B cell (primary cell): ENCODE results near the gene C21orf58.

Experiments used
- EZH2 ChIP-seq: IDR thresholded peaks from 2 replicates; pipeline ENCODE4 v1.6.1; 2012; ENCODE audit warnings: borderline replicate concordance, low read depth, mild to moderate bottlenecking, moderate library complexity, low read length; ENCODE audit not compliant: insufficient read depth, poor library complexity, severe bottlenecking
- TF ChIP-seq, protein P1 (sequence below): fragments of 200-600 bp; IDR thresholded peaks from one replicate; pipeline ENCODE4 v1.8.0; 2022; ENCODE audit warnings: antibody characterized with exemption, mild to moderate bottlenecking

GRCh38 chr21:46284077-46284644 is 39.5 kb downstream of the C21orf58 start:
- TF ChIP-seq EZH2: no peak
- TF ChIP-seq, protein P1, sequence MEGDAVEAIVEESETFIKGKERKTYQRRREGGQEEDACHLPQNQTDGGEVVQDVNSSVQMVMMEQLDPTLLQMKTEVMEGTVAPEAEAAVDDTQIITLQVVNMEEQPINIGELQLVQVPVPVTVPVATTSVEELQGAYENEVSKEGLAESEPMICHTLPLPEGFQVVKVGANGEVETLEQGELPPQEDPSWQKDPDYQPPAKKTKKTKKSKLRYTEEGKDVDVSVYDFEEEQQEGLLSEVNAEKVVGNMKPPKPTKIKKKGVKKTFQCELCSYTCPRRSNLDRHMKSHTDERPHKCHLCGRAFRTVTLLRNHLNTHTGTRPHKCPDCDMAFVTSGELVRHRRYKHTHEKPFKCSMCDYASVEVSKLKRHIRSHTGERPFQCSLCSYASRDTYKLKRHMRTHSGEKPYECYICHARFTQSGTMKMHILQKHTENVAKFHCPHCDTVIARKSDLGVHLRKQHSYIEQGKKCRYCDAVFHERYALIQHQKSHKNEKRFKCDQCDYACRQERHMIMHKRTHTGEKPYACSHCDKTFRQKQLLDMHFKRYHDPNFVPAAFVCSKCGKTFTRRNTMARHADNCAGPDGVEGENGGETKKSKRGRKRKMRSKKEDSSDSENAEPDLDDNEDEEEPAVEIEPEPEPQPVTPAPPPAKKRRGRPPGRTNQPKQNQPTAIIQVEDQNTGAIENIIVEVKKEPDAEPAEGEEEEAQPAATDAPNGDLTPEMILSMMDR: no peak
